Measurements from ENCODE around the gene MRPS18B. TPM values are rescaled to one million over a fixed set of nuclear protein-coding genes. Genes with fewer than 3 reads are reported as not detected.

The MRPS18B gene
- total RNA-seq, 1 experiment from 2014 or later, result 112 TPM

GRCh38 chr6:30570263-30570662, 47.4 kb upstream of the MRPS18B start:
- no peaks in the 10 kb centered on the region for H3K9me2 ChIP-seq (ENCODE audit: insufficient read depth)
- peak overlapping the region; percentile 24 for H2AFZ ChIP-seq (ENCODE audit: low read depth, low read length, poor library complexity, severe bottlenecking)
- ChIA-PET CTCF (interaction anchor here (1.3 kb wide), 1 partner anchor 29 kb away, joined by 6 read pairs; no protein-coding TSS in a partner anchor), POLR2A (interaction anchor here (0.5 to 1.3 kb wide), 2 partner anchors 9 to 13 kb away, joined by 3 to 4 read pairs; partner anchors contain the start of gene PRR3), RAD21 (ENCODE audit: low non-redundant PET in 1 of 2, low total read pairs in 2 of 2, uncharacterized antibody in 2 of 2, unreplicated experiment in 2 of 2) (no interaction called here)
- peak overlapping the region; percentile 85 for H3K9ac ChIP-seq (ENCODE audit: low read length)
- H3K27me3 ChIP-seq (ENCODE audit: insufficient read depth, low read length), result no peaks in the 10 kb centered on the region
- H3K4me2 ChIP-seq (ENCODE audit: low read length), result peak overlapping the region; percentile 88
- DNase-seq (ENCODE audit: low read depth, low spot score), result no peak
- no peak overlapping the region for H3K27ac ChIP-seq (ENCODE audit: low read depth, low read length)
- H3K79me2 ChIP-seq (ENCODE audit: insufficient read depth, low read length), result peaks cover 39% of the 10 kb centered on the region
- no peaks in the 10 kb centered on the region for H3K9me3 ChIP-seq (ENCODE audit: control insufficient read depth in 1 of 2, insufficient read depth in 1 of 2, low read depth in 1 of 2, low read length in 2 of 2)
- peaks cover 9 to 29% of the 10 kb centered on the region in 2 experiments for H3K4me1 ChIP-seq (ENCODE audit: control insufficient read depth in 1 of 2, insufficient read depth in 2 of 2, low read length in 2 of 2)
- no peak for ATAC-seq
- peaks cover 12% of the 10 kb centered on the region; the same call in 1 of the 2 replicates for H4K20me1 ChIP-seq (ENCODE audit: insufficient read depth)
- no TSS peak for BruUV-seq (replicated peaks)
- H3K36me3 ChIP-seq (ENCODE audit: control insufficient read depth in 1 of 2, insufficient read depth in 2 of 2, low read length in 2 of 2), result peaks cover 0 to 8% of the 10 kb centered on the region in 2 experiments; a peak in 3 of 4 replicates
- intact Hi-C loops (cut with micrococcal nuclease), result no loop called here
- H3K4me3 ChIP-seq (replicated peaks in 1 of 2; ENCODE audit: low read depth in 1 of 2, low read length in 2 of 2), result peak overlapping the region; percentile 66 to 97
- TF ChIP-seq ZFX (IDR thresholded peaks at IDR 0.05) (no peak), JUND (IDR thresholded peaks at IDR 0.05) (no peak)

GRCh38 chr6:30570740-30571074, 46.9 kb upstream of the MRPS18B start:
- peaks cover 2 to 12% of the 10 kb centered on the region in 2 experiments; a peak in 3 of 4 replicates for H3K36me3 ChIP-seq (ENCODE audit: control insufficient read depth in 1 of 2, insufficient read depth in 2 of 2, low read length in 2 of 2)
- BruUV-seq (replicated peaks), result TSS peak; percentile 84
- no peaks in the 10 kb centered on the region for H3K27me3 ChIP-seq (ENCODE audit: insufficient read depth, low read length)
- H3K79me2 ChIP-seq (ENCODE audit: insufficient read depth, low read length), result peaks cover 44% of the 10 kb centered on the region
- H3K9ac ChIP-seq (ENCODE audit: low read length), result peak overlapping the region; percentile 85
- ChIA-PET POLR2A (interaction anchor here (0.5 to 1.1 kb wide), 6 partner anchors 9 to 45 kb away, joined by 3 to 12 read pairs (median 5); partner anchors contain the start of genes GNL1 and PRR3), CTCF (interaction anchor here (0.7 to 1.3 kb wide), 2 partner anchors 26 to 29 kb away, joined by 3 to 6 read pairs; no protein-coding TSS in a partner anchor), RAD21 (ENCODE audit: low non-redundant PET in 1 of 2, low total read pairs in 2 of 2, uncharacterized antibody in 2 of 2, unreplicated experiment in 2 of 2) (no interaction called here)
- H4K20me1 ChIP-seq (ENCODE audit: insufficient read depth), result peaks cover 12% of the 10 kb centered on the region; the same call in 1 of the 2 replicates
- H2AFZ ChIP-seq (ENCODE audit: low read depth, low read length, poor library complexity, severe bottlenecking), result peak overlapping the region; percentile 24
- DNase-seq (ENCODE audit: low read depth, low spot score) (no peak), ATAC-seq (peak; percentile 10)
- H3K4me1 ChIP-seq (ENCODE audit: control insufficient read depth in 1 of 2, insufficient read depth in 2 of 2, low read length in 2 of 2), result peaks cover 9 to 29% of the 10 kb centered on the region in 2 experiments
- H3K4me2 ChIP-seq (ENCODE audit: low read length), result peak overlapping the region; percentile 88
- intact Hi-C loops (cut with micrococcal nuclease), result loop anchor here (1.0 kb wide), 1 partner anchor 14 kb away; the partner anchor contains the start of gene GNL1
- peak overlapping the region; percentile 66 to 97 for H3K4me3 ChIP-seq (replicated peaks in 1 of 2; ENCODE audit: low read depth in 1 of 2, low read length in 2 of 2)
- no peaks in the 10 kb centered on the region for H3K9me3 ChIP-seq (ENCODE audit: control insufficient read depth in 1 of 2, insufficient read depth in 1 of 2, low read depth in 1 of 2, low read length in 2 of 2)
- H3K27ac ChIP-seq (ENCODE audit: low read depth, low read length), result no peak overlapping the region
- TF ChIP-seq SIN3A (IDR thresholded peaks at IDR 0.05; ENCODE audit: low read depth) (no peak), SP1 (IDR thresholded peaks at IDR 0.05; ENCODE audit: low read depth) (no peak), ELF1 (IDR thresholded peaks at IDR 0.05; ENCODE audit: borderline replicate concordance, low read depth) (no peak), POLR2A (IDR thresholded peaks at IDR 0.05; ENCODE audit: borderline replicate concordance, extremely low read depth, insufficient read depth, insufficient read length) (no peak), POLR2AphosphoS5 (IDR thresholded peaks at IDR 0.05; ENCODE audit: low read depth, low read length) (no peak), FOSL1 (IDR thresholded peaks at IDR 0.05; ENCODE audit: low read depth) (no peak), ZFX (IDR thresholded peaks at IDR 0.05) (no peak), EZH2phosphoT487 (IDR thresholded peaks at IDR 0.05; ENCODE audit: borderline replicate concordance) (no peak), JUND (IDR thresholded peaks at IDR 0.05) (no peak), CTCF (IDR thresholded peaks at IDR 0.05 in 2 of 3, conservative IDR thresholded peaks at IDR 0.05 in 1 of 3; ENCODE audit: borderline replicate concordance in 1 of 3, insufficient read depth in 1 of 3, low read depth in 2 of 3, low read length in 2 of 3) (no peak), EZH2 (IDR thresholded peaks at IDR 0.05) (no peak), YY1 (IDR thresholded peaks at IDR 0.05; ENCODE audit: extremely low read depth, insufficient replicate concordance, low read depth, low read length) (no peak), ZNF274 (IDR thresholded peaks at IDR 0.05; ENCODE audit: low read depth, low read length) (no peak), ZBTB33 (IDR thresholded peaks at IDR 0.05; ENCODE audit: extremely low read depth, insufficient replicate concordance, low read length) (no peak), TCF7L2 (IDR thresholded peaks at IDR 0.05; ENCODE audit: borderline replicate concordance, extremely low read depth, insufficient read depth, insufficient read length) (no peak), MAX (IDR thresholded peaks at IDR 0.05) (no peak), RAD21 (IDR thresholded peaks at IDR 0.05; ENCODE audit: low read depth) (no peak)
- H3K9me2 ChIP-seq (ENCODE audit: insufficient read depth), result no peaks in the 10 kb centered on the region
